ENCODE results near the gene SLFNL1.

DNA sequence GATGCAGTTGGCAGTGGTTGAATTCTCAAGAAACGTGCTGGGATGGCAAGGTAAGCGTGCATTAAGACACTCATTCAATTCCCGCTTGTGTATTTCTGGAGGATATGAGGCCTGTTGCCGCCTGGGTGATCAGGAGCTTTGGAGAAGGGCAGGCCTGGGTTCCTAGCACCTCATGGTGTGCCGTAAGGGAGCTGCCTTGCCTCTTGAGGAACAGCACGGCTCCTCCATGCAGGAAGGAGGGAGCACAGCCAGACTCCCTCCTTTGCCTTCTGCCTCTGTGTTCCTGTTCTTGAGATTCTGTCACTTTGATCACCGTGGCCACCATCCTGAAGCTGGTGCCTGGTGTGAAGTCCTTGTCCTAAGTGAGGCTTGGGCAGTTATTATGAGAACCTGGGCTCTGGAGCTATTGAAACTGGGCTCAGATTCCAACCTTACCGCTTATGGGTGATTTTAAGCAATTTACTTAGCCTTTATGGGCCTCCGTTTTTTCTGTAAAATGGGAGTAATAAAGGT is 18.3 kb downstream of the SLFNL1 start:
- TF ChIP-seq, protein P1, sequence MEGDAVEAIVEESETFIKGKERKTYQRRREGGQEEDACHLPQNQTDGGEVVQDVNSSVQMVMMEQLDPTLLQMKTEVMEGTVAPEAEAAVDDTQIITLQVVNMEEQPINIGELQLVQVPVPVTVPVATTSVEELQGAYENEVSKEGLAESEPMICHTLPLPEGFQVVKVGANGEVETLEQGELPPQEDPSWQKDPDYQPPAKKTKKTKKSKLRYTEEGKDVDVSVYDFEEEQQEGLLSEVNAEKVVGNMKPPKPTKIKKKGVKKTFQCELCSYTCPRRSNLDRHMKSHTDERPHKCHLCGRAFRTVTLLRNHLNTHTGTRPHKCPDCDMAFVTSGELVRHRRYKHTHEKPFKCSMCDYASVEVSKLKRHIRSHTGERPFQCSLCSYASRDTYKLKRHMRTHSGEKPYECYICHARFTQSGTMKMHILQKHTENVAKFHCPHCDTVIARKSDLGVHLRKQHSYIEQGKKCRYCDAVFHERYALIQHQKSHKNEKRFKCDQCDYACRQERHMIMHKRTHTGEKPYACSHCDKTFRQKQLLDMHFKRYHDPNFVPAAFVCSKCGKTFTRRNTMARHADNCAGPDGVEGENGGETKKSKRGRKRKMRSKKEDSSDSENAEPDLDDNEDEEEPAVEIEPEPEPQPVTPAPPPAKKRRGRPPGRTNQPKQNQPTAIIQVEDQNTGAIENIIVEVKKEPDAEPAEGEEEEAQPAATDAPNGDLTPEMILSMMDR (IDR thresholded peaks at IDR 0.05): no peak
- TF ChIP-seq POLR2AphosphoS5 (IDR thresholded peaks at IDR 0.05): no peak
- no peak for TF ChIP-seq EP300 (IDR thresholded peaks at IDR 0.05)

Data from upper lobe of left lung (tissue), 4 donors.